GM23338 (cell line): Measurements from ENCODE around the gene GTF2A1. TPM values are rescaled to one million over a fixed set of nuclear protein-coding genes. Genes with fewer than 3 reads are reported as not detected.

Experiments
- ATAC-seq: fragments of 200-7000 bp; cut with Tn5 transposase; 3 replicates; pipeline ENCODE4 v1.9.1; 2020
- DNase-seq: peaks from one replicate; pipeline ENCODE4 v3.0.0-alpha.2; 2015; ENCODE audit warnings: low spot score
- H2AFZ ChIP-seq: fragments of 200-600 bp; sonication (generic); 2 replicates; pipeline ENCODE4 v1.8.0; 2016; ENCODE audit warnings: antibody characterized with exemption, mild to moderate bottlenecking, moderate library complexity
- H3F3A ChIP-seq: fragments of 200-600 bp; sonication (generic); replicated peaks from 2 replicates; pipeline ENCODE4 v1.8.0; 2017; ENCODE audit warnings: antibody characterized with exemption, mixed run types, low read depth
- H3K27ac ChIP-seq: fragments of 200-600 bp; sonication (generic); 2 replicates; pipeline ENCODE4 v1.6.1; 2016; ENCODE audit warnings: low read depth
- H3K27me3 ChIP-seq: fragments of 200-600 bp; sonication (generic); 2 replicates; pipeline ENCODE4 v1.8.0; 2016; ENCODE audit warnings: mild to moderate bottlenecking, mixed run types, moderate library complexity; ENCODE audit not compliant: insufficient read depth
- H3K36me3 ChIP-seq: fragments of 200-600 bp; sonication (generic); 2 replicates; pipeline ENCODE4 v1.8.0; 2016; ENCODE audit warnings: mild to moderate bottlenecking; ENCODE audit not compliant: insufficient read depth
- H3K4me1 ChIP-seq: fragments of 200-600 bp; sonication (generic); 2 replicates; pipeline ENCODE4 v1.8.0; 2016; ENCODE audit warnings: mild to moderate bottlenecking, moderate library complexity; ENCODE audit not compliant: insufficient read depth
- H3K4me2 ChIP-seq: fragments of 200-600 bp; sonication (generic); 2 replicates; pipeline ENCODE4 v1.7.1; 2017; ENCODE audit warnings: mixed run types
- H3K4me3 ChIP-seq: fragments of 200-600 bp; sonication (generic); 2 replicates; pipeline ENCODE4 v1.6.1; 2016; ENCODE audit warnings: mixed run types
- H3K79me2 ChIP-seq: fragments of 200-600 bp; sonication (generic); replicated peaks from 2 replicates; pipeline ENCODE4 v1.8.0; 2017; ENCODE audit warnings: mild to moderate bottlenecking; ENCODE audit not compliant: insufficient read depth
- H3K9me2 ChIP-seq: fragments of 200-600 bp; sonication (generic); 2 replicates; pipeline ENCODE4 v1.8.0; 2017; ENCODE audit not compliant: insufficient read depth
- H4K20me1 ChIP-seq: fragments of 200-600 bp; sonication (generic); replicated peaks from 2 replicates; pipeline ENCODE4 v1.8.0; 2017; ENCODE audit warnings: mild to moderate bottlenecking; ENCODE audit not compliant: insufficient read depth
- H3K27ac Mint-ChIP-seq: 2 replicates; pipeline ENCODE4 v1.8.0; 2020; ENCODE audit warnings: inconsistent platforms, mild to moderate bottlenecking, moderate library complexity, mixed read lengths
- H3K27me3 Mint-ChIP-seq: 3 replicates; pipeline ENCODE4 v1.8.0; 2022; ENCODE audit warnings: low read depth, mild to moderate bottlenecking, moderate library complexity, mixed read lengths, inconsistent platforms; ENCODE audit not compliant: insufficient read depth, poor library complexity
- H3K36me3 Mint-ChIP-seq: 3 replicates; pipeline ENCODE4 v1.8.0; 2021; ENCODE audit warnings: low read depth, mild to moderate bottlenecking, inconsistent platforms, moderate library complexity, mixed read lengths
- H3K4me1 Mint-ChIP-seq: 3 replicates; pipeline ENCODE4 v1.8.0; 2020; ENCODE audit warnings: mild to moderate bottlenecking, inconsistent platforms, mixed read lengths
- H3K4me3 Mint-ChIP-seq: 3 replicates; pipeline ENCODE4 v1.8.0; 2021; ENCODE audit warnings: moderate library complexity, mild to moderate bottlenecking, inconsistent platforms, mixed read lengths
- H3K9me3 Mint-ChIP-seq: 3 replicates; pipeline ENCODE4 v1.8.0; 2020; ENCODE audit warnings: moderate library complexity, mild to moderate bottlenecking, inconsistent platforms, mixed read lengths
- CREB1 ChIP-seq: fragments of 250-450 bp; sonication (Bioruptor Pico); IDR thresholded peaks from 2 replicates; pipeline ENCODE4 v1.5.0; 2020; ENCODE audit warnings: low read depth, mild to moderate bottlenecking, moderate library complexity
- CTCF ChIP-seq, 2 experiments: fragments of 200-600 bp in 1 of 2; sonication (generic) in 1 of 2; conservative IDR thresholded peaks; 2 replicates each; pipeline versions ENCODE4 v1.5.1 to v1.6.1; 2016 to 2017; ENCODE audit warnings: antibody characterized with exemption in 2 of 2, low read depth in 2 of 2, mild to moderate bottlenecking in 2 of 2, moderate library complexity in 1 of 2
- ETS1 ChIP-seq: IDR thresholded peaks from 2 replicates; pipeline ENCODE4 v1.6.1; 2016; ENCODE audit warnings: antibody characterized with exemption
- EZH2 ChIP-seq: fragments of 200-600 bp; sonication (generic); IDR thresholded peaks from one replicate; pipeline ENCODE4 v1.8.0; 2017; ENCODE audit warnings: antibody characterized with exemption, mild to moderate bottlenecking, low read depth; ENCODE audit not compliant: unreplicated experiment
- EZH2phosphoT487 ChIP-seq: fragments of 200-600 bp; sonication (generic); IDR thresholded peaks from one replicate; pipeline ENCODE4 v1.8.1; 2018; ENCODE audit warnings: antibody characterized with exemption; ENCODE audit not compliant: unreplicated experiment
- JUNB ChIP-seq: IDR thresholded peaks from one replicate; pipeline ENCODE4 v1.6.1; 2016; ENCODE audit warnings: antibody characterized with exemption; ENCODE audit not compliant: unreplicated experiment
- NANOG ChIP-seq: IDR thresholded peaks from 2 replicates; pipeline ENCODE4 v1.6.1; 2016; ENCODE audit warnings: antibody characterized with exemption, borderline replicate concordance
- POLR2AphosphoS5 ChIP-seq: IDR thresholded peaks from 2 replicates; pipeline ENCODE4 v1.6.1; 2016; ENCODE audit warnings: antibody characterized with exemption, low read depth
- REST ChIP-seq: IDR thresholded peaks from one replicate; pipeline ENCODE4 v1.6.1; 2018; ENCODE audit warnings: antibody characterized with exemption; ENCODE audit not compliant: unreplicated experiment
- STAT1 ChIP-seq: IDR thresholded peaks from one replicate; pipeline ENCODE4 v1.6.1; 2016; ENCODE audit warnings: antibody characterized with exemption; ENCODE audit not compliant: unreplicated experiment
- ZNF114 ChIP-seq: fragments of 250-450 bp; sonication (Bioruptor Pico); IDR thresholded peaks from 2 replicates; pipeline ENCODE4 v1.5.0; 2020; ENCODE audit warnings: mild to moderate bottlenecking, moderate library complexity
- ZNF331 ChIP-seq: fragments of 250-450 bp; sonication (Bioruptor Pico); IDR thresholded peaks from 2 replicates; pipeline ENCODE4 v1.5.0; 2020; ENCODE audit warnings: low read depth, mild to moderate bottlenecking, moderate library complexity
- ZNF462 ChIP-seq: fragments of 250-450 bp; sonication (Bioruptor Pico); IDR thresholded peaks from 2 replicates; pipeline ENCODE4 v1.5.0; 2020; ENCODE audit warnings: mild to moderate bottlenecking, moderate library complexity
- polyA plus RNA-seq: library from polyadenylated mRNA; unstranded; fragments of >200 nt; fragmentation: Nextera tagmentation; extraction: Ambion mirVana; gene quantifications from 2 replicates; pipeline ENCODE4 v1.2.1, GENCODE V29; 2016
- total RNA-seq: library from RNA; depleted of rRNA; stranded (reverse); fragments of >200 nt; shearing (Covaris generic); gene quantifications from 2 replicates; pipeline ENCODE4 v1.2.3, GENCODE V29; 2014

GTF2A1 gene
- total and polyA plus RNA-seq, 2 experiments from 2014 or later: 12.1 to 50.6 TPM

GRCh38 chr14:81199084-81199483 is 21.7 kb downstream of the GTF2A1 start:
- Histone ChIP-seq H4K20me1 (no peaks in the 10 kb centered on the region; the same call in 1 of the 2 replicates), H2AFZ (no peak overlapping the region), H3K27ac (no peak overlapping the region; the same call in 1 of the 2 replicates), H3K4me1 (no peaks in the 10 kb centered on the region), H3K4me2 (no peak overlapping the region), H3K36me3 (peaks cover 67% of the 10 kb centered on the region), H3K27me3 (no peaks in the 10 kb centered on the region), H3K9me2 (no peaks in the 10 kb centered on the region), H3F3A (no peaks in the 10 kb centered on the region), H3K4me3 (no peak overlapping the region), H3K79me2 (peaks cover 22% of the 10 kb centered on the region)
- Mint-ChIP-seq H3K4me1 (no peaks in the 10 kb centered on the region), H3K27ac (peak overlapping the region; percentile 17), H3K36me3 (peaks cover 74% of the 10 kb centered on the region), H3K27me3 (no peaks in the 10 kb centered on the region), H3K9me3 (no peaks in the 10 kb centered on the region), H3K4me3 (no peak overlapping the region)
- ATAC-seq (no peak), DNase-seq (no peak)
- TF ChIP-seq REST (no peak), POLR2AphosphoS5 (no peak), ZNF114 (CRISPR knock-in tag) (no peak), NANOG (no peak), ETS1 (no peak), EZH2 (no peak), JUNB (no peak), CTCF (conservative IDR thresholded peaks at IDR 0.05; ENCODE audit: low read depth in 2 of 2) (no peak), EZH2phosphoT487 (no peak), CREB1 (CRISPR knock-in tag) (no peak), ZNF331 (CRISPR knock-in tag) (no peak), ZNF462 (CRISPR knock-in tag) (no peak), STAT1 (no peak)
